HepG2 (cell line): Measurements from ENCODE around the gene SMIM44. TPM values are rescaled to one million over a fixed set of nuclear protein-coding genes. Genes with fewer than 3 reads are reported as not detected.
A peak's percentile ranks its signal among the peaks of the same experiment; 100 is the strongest.

Experiments used
- DMAP1 ChIP-seq: IDR thresholded peaks from 2 replicates; pipeline ENCODE4 v1.6.1; 2016
- GATAD1 ChIP-seq: IDR thresholded peaks from 2 replicates; pipeline ENCODE4 v1.6.1; 2016; ENCODE audit warnings: missing genetic modification reagents, missing compliant biosample characterization
- HHEX ChIP-seq: IDR thresholded peaks from 2 replicates; pipeline ENCODE4 v1.6.1; 2016; ENCODE audit warnings: control low read depth
- HMG20A ChIP-seq: IDR thresholded peaks from 2 replicates; pipeline ENCODE4 v1.6.1; 2016; ENCODE audit warnings: borderline replicate concordance
- HOMEZ ChIP-seq: IDR thresholded peaks from 2 replicates; pipeline ENCODE4 v1.6.1; 2016; ENCODE audit warnings: low read depth
- HOXA3 ChIP-seq: sonication (generic); formaldehyde crosslinking; IDR thresholded peaks from 2 replicates; pipeline ENCODE4 v1.5.0; 2020; ENCODE audit warnings: missing genetic modification reagents
- KAT8 ChIP-seq: IDR thresholded peaks from 2 replicates; pipeline ENCODE4 v1.6.1; 2016; ENCODE audit warnings: missing genetic modification reagents, missing compliant biosample characterization
- MED1 ChIP-seq: sonication (generic); formaldehyde crosslinking; IDR thresholded peaks from 2 replicates; pipeline ENCODE4 v1.4.0; 2020; ENCODE audit warnings: missing genetic modification reagents
- MXI1 ChIP-seq: IDR thresholded peaks from 3 replicates; pipeline ENCODE4 v1.6.1; 2012; ENCODE audit warnings: low read depth, low read length, inconsistent platforms, borderline replicate concordance
- NFAT5 ChIP-seq: sonication (generic); formaldehyde crosslinking; IDR thresholded peaks from 2 replicates; pipeline ENCODE4 v1.4.0; 2020; ENCODE audit warnings: missing genetic modification reagents
- TAF1 ChIP-seq: sonication (generic); formaldehyde crosslinking; IDR thresholded peaks from 2 replicates; pipeline ENCODE4 v1.4.0; 2020; ENCODE audit warnings: missing genetic modification reagents
- TRAFD1 ChIP-seq: sonication (generic); formaldehyde crosslinking; IDR thresholded peaks from 2 replicates; pipeline ENCODE4 v1.5.1; 2020; ENCODE audit warnings: missing genetic modification reagents, mild to moderate bottlenecking, borderline replicate concordance
- YY1 ChIP-seq: IDR thresholded peaks from 2 replicates; pipeline ENCODE4 v1.6.1; 2011; ENCODE audit warnings: low read length, low read depth, moderate library complexity, mild to moderate bottlenecking; ENCODE audit not compliant: insufficient read depth, insufficient replicate concordance
- ZBTB26 ChIP-seq: IDR thresholded peaks from 2 replicates; pipeline ENCODE4 v1.6.1; 2016; ENCODE audit warnings: missing compliant biosample characterization, missing genetic modification reagents, borderline replicate concordance
- ZBTB44 ChIP-seq: sonication (generic); formaldehyde crosslinking; IDR thresholded peaks from 2 replicates; pipeline ENCODE4 v1.4.0; 2020; ENCODE audit warnings: missing genetic modification reagents
- ZFAT ChIP-seq: sonication (generic); formaldehyde crosslinking; conservative IDR thresholded peaks from 2 replicates; pipeline ENCODE4 v1.8.1; 2023; ENCODE audit warnings: missing genetic modification reagents, inconsistent platforms
- ZNF124 ChIP-seq: sonication (generic); formaldehyde crosslinking; IDR thresholded peaks from 2 replicates; pipeline ENCODE4 v1.4.0; 2020; ENCODE audit warnings: missing genetic modification reagents
- ZNF510 ChIP-seq: sonication (generic); formaldehyde crosslinking; IDR thresholded peaks from 2 replicates; pipeline ENCODE4 v1.4.0; 2020; ENCODE audit warnings: low read depth, mild to moderate bottlenecking, missing genetic modification reagents
- ZNF530 ChIP-seq: sonication (generic); formaldehyde crosslinking; IDR thresholded peaks from 2 replicates; pipeline ENCODE4 v1.5.0; 2020; ENCODE audit warnings: low read depth, mild to moderate bottlenecking, missing genetic modification reagents
- polyA plus RNA-seq, 8 experiments: library from polyadenylated mRNA; depleted of rRNA in 3 of 8; stranded (reverse) in 7 of 8; unstranded in 1 of 8; fragments of >200 nt; fragmentation: Illumina TruSeq in 4 of 8; extraction: Trizol in 4 of 8; gene quantifications; 2 replicates each; pipeline versions ENCODE4 v1.2.1 to v1.2.3, GENCODE V29; 2011 to 2016; ENCODE audit warnings: low read depth in 4 of 8, missing spikeins in 1 of 8, mixed read lengths in 1 of 8; ENCODE audit not compliant: insufficient read depth in 1 of 8
- total RNA-seq, 5 experiments: library from RNA; depleted of rRNA; stranded (reverse); fragments of >200 nt; fragmentation: Illumina TruSeq; extraction: Trizol; gene quantifications; 2 replicates each; pipeline ENCODE4 v1.2.3, GENCODE V29; 2016; ENCODE audit warnings: low read depth in 1 of 5

SMIM44 gene
- total and polyA plus RNA-seq, 2 of the 13 experiments (the other 11 are each of a cell fraction or from before 2014, with no cell fraction given), result not detected

- TF ChIP-seq HOMEZ (CRISPR knock-in tag) (0 out of 2 replicates have a peak, but pooled peaks have one; percentile 41), ZNF530 (CRISPR knock-in tag) (no peak), YY1 (peak; percentile 91), ZFAT (CRISPR knock-in tag) (no peak), ZBTB26 (CRISPR knock-in tag) (peak; percentile 34; the same call in 1 of the 2 replicates), GATAD1 (CRISPR knock-in tag) (peak; percentile 87), HOXA3 (CRISPR knock-in tag) (peak; percentile 92), MXI1 (peak; percentile 96; the same call in 2 of the 3 replicates), MED1 (CRISPR knock-in tag) (peak; percentile 55), ZNF124 (no peak), NFAT5 (CRISPR knock-in tag) (no peak), ZBTB44 (no peak), KAT8 (CRISPR knock-in tag) (peak; percentile 83), ZNF510 (CRISPR knock-in tag) (0 out of 2 replicates have a peak, but pooled peaks have one; percentile 33), TRAFD1 (CRISPR knock-in tag) (no peak), HMG20A (CRISPR knock-in tag) (peak; percentile 10; the same call in 1 of the 2 replicates), HHEX (CRISPR knock-in tag) (no peak), TAF1 (CRISPR knock-in tag) (peak; percentile 79), DMAP1 (CRISPR knock-in tag) (peak; percentile 82)
Measured at GRCh38 chr19:3505598-3506383, 22.6 kb upstream of the SMIM44 start, which contains the start of gene FZR1 (continued).
